NCI-H2227 (cell line): Measurements from ENCODE around the gene C1orf116.
"Not testable (repeated sequence)": the region's sequence is repeated elsewhere in the genome, so short reads cannot be mapped to it uniquely, and the experiment has no call there.

Source experiments
- DNase-seq: peaks from one replicate; lab custom pipeline; 2025; ENCODE audit not compliant: unreplicated experiment; lab: John Stamatoyannopoulos, UW

C1orf116 gene

GRCh38 chr1:207059881-207060280, 27.3 kb upstream of the C1orf116 start:
- DNase-seq, result no peak

- DNase-seq, result no peak
Observed at GRCh38 chr1:207058878-207059867, 26.6 kb upstream of the C1orf116 start.

- no peak for DNase-seq
Observed at GRCh38 chr1:207058252-207058651, 25.7 kb upstream of the C1orf116 start.

- no peak for DNase-seq
Observed at GRCh38 chr1:207056673-207057072, 24.1 kb upstream of the C1orf116 start.

GRCh38 chr1:207055386-207056001, 22.9 kb upstream of the C1orf116 start:
- no peak for DNase-seq

GRCh38 chr1:207054491-207054890, 21.9 kb upstream of the C1orf116 start:
- no peak for DNase-seq

- peak; percentile 99 for DNase-seq
Observed at GRCh38 chr1:207052911-207053769, 20.6 kb upstream of the C1orf116 start, which contains the start of gene PFKFB2. TSS of gene PFKFB2 (plus strand) at chr1:207053275. CDS start at chr1:207054718, 1,443 bp downstream.

DNA sequence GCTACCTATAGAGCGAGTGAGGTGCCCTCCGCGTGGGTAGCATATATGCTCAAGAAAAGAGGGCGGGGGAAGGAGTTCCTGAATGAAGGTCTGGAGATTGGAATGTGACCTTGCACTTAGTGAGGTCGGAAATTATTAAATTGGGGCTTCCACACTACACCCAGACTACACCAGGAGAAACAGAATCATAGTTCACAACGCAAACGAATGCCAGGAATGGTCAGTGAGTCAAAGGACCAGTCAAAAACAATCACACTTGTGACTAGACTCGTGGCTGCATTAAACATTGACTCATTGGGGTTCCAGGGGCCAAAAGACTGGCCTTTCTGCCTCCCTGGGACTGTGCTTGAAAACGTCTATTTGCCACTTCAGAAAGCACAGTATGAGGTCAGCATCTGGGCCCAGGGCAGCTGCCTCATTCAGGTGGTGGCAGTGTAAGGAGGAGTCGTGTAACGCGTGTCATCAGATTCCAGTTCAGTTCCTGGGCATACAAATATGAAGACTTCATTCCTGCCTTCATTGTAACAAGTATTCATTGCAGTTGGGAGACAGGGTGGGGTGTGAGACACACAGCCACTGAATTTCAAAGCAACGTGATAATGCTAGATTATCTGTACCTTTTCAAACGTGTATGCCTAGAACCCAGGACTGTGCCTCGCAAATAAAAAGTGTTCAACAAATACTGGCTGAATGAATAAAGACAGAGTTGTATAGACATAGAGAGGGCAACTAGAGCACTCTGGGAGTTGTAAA, 18.8 kb upstream of the C1orf116 start, which contains the start of gene YOD1:
Gene YOD1, minus strand, starts transcription at position 18 of the 753 bp plus-strand sequence. CDS start 178 bp downstream, outside the sequence.
- peak; percentile 10 for DNase-seq

- peak; percentile 96 for DNase-seq
Observed at GRCh38 chr1:207050480-207051190, 18.1 kb upstream of the C1orf116 start.

DNA sequence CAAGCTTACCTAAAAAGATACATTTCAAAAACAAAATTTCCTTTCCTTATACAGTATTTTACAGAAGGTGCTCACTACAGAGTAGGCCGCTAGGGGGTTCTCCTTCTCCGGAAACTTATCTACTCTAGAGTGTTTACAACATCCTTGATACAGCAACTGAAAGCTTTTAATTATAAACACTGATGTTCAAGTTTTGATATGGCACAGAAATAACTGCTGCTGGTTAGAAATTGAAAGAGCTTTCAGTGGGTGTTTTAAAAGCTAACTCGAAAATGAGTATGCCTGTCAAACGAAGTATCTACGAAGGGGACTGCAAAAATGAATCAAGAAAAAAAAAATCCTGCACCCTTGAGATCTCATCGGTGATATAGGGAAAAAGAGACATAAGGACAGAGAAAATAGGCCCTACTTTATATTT, 17.4 kb upstream of the C1orf116 start:
- DNase-seq, result peak; percentile 47

DNA sequence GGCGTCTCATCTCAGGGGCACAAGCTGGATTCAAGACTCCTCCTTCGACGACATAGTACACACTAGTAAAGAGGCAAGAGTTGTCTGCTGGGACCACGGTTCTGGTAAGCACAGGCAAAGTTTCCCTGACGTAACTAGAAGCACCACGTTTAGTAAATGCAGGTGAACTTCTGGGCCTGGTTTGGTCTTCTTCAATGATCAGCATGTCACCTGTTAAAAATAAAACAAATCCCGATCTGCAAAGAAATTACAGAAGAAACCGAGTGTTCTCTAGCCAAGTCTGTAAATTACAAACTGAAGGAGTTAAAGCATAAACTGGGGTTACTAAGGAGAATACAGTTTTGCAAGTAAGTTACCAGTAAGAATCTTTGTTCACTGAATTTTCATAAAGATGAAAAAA, 17.0 kb upstream of the C1orf116 start:
- no peak for DNase-seq

- no peak for DNase-seq
Observed at GRCh38 chr1:207049054-207049453, 16.5 kb upstream of the C1orf116 start.

- DNase-seq, result no peak
Observed at GRCh38 chr1:207048041-207048440, 15.5 kb upstream of the C1orf116 start.

DNA sequence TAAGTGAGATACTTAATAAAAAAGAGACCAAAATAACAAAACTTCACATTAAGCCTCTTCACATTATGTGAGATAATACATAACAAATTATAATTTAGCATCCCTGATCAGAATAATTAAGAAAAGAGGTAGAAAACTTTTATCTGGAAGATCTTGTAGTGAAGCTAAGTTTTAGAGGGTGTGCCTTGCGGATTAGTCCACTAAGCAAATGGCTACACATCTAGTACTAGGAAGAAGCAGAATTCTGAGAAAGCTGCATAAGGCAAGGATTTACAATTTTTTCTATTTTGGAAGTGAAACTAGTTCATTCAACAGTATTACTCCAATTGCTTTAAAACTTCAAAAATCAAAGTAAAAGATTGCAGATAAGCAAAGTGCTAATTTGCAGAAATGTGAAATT, 14.9 kb upstream of the C1orf116 start:
- DNase-seq, result no peak

DNA sequence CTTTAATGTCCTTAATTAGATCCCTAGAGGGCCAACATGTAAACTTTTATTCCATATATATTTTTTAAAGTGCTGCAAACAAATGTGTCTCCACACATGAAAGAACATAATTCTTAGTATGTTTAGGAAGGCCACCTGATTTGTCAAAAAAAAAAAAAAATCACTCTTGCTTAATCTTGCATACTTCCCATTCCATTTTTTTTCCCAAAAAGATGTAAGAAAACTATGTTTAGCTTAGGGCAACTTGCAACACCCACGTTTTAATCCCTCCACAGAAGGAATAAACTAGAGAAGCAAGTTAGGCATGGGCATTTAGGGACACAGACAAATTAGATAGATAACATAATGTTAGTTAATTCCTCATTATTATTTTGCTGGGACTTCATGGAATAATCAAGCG, 12.9 kb upstream of the C1orf116 start:
- DNase-seq, result no peak

DNA sequence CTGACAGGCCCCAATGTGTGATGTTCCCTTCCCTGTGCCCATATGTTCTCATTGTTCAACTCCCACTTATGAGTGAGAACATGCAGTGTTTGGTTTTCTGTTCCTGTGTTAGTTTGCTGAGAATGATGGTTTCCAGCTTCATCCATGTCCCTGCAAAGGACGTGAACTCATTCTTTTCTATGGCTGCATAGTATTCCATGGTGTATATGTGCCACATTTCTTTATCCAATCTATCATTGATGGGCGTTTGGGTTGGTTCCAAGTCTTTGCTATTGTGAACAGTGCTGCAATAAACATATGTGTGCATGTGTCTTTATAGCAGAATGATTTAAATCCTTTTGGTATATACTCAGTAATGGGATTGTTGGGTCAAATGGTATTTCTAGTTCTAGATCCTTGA, 8.8 kb upstream of the C1orf116 start:
- not testable (repeated sequence) for DNase-seq

GRCh38 chr1:207040181-207040533, 7.6 kb upstream of the C1orf116 start:
- no peak for DNase-seq

- no peak for DNase-seq
Observed at GRCh38 chr1:207039380-207040180, 7.0 kb upstream of the C1orf116 start.

- DNase-seq, result no peak
Observed at GRCh38 chr1:207036865-207037264, 4.3 kb upstream of the C1orf116 start.
